Measurements from ENCODE around the gene TARS2.

Gene TARS2

DNA sequence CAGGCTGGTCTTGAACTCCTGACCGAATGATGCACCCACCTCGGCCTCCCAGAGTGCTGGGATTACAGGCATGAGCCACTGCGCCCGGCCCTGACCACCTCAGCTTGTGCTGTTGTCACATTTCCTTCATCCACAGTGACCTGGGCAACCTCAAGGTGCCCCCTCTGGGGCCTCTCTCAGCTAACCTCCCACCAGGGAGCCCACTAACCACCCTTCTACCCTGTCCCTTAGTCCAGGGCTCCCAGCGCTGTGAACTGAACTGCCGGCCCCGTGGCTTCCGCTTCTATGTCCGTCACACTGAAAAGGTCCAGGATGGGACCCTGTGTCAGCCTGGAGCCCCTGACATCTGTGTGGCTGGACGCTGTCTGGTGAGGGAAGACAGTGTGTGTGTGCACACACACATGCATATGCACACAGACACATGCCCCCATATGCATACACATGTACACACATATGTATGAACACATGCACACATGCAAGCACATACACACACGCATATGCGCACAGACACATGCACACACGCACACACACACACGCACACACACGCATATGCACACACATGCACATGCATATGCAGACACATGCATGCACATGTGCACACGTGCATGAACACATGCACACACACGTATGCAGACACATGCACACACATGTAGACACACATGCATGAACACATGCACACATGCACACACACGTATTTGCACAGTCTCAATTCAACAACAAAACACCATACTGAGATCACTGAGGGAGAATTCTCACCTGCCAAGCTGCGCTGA, 68.2 kb downstream of the TARS2 start:
- Histone ChIP-seq H2AFZ (ENCODE audit: low read length) (no peak overlapping the region), H3K4me1 (ENCODE audit: control insufficient read depth in 2 of 2, insufficient read depth in 1 of 2, low read depth in 1 of 2, low read length in 2 of 2) (peaks cover 12 to 18% of the 10 kb centered on the region in 2 donors), H4K8ac (ENCODE audit: low read depth, low read length) (peak overlapping the region; percentile 17), H3K79me1 (ENCODE audit: low read depth, low read length) (peaks cover 5% of the 10 kb centered on the region), H3K4ac (ENCODE audit: low read length) (peak overlapping the region; percentile 81), H3K27ac (replicated peaks; ENCODE audit: low read length) (no peak overlapping the region), H2BK12ac (ENCODE audit: low read length) (no peak overlapping the region), H3K4me3 (ENCODE audit: low read length in 2 of 2) (peak overlapping the region in 1 of 2 donors; percentile 15), H3K23ac (ENCODE audit: low read depth, low read length, poor library complexity) (peak overlapping the region; percentile 90), H3K14ac (ENCODE audit: low read length) (peak overlapping the region; percentile 99), H2BK15ac (ENCODE audit: low read length) (no peak overlapping the region), H2BK5ac (ENCODE audit: low read length) (no peak overlapping the region), H3K36me3 (replicated peaks in 1 of 2; ENCODE audit: control insufficient read depth in 2 of 2, insufficient read depth in 2 of 2, low read length in 2 of 2) (peaks cover 3 to 4% of the 10 kb centered on the region in 2 donors), H2BK120ac (ENCODE audit: low read depth, low read length) (no peak overlapping the region), H2AK5ac (ENCODE audit: low read depth, low read length) (no peak overlapping the region), H3K18ac (ENCODE audit: low read length) (peak overlapping the region; percentile 15), H3K4me2 (ENCODE audit: insufficient read depth, low read length, poor library complexity, severe bottlenecking) (no peak overlapping the region), H3K27me3 (ENCODE audit: control insufficient read depth in 3 of 3, insufficient read depth in 3 of 3, low read depth in 1 of 3, low read length in 3 of 3) (peaks cover 0 to 2% (median 0%) of the 10 kb centered on the region in 3 experiments), H3K9me3 (replicated peaks in 1 of 2; ENCODE audit: control insufficient read depth in 2 of 2, insufficient read depth in 1 of 2, low read depth in 1 of 2, low read length in 2 of 2) (peaks cover 0 to 2% of the 10 kb centered on the region in 2 donors), H4K91ac (ENCODE audit: low read depth, low read length, poor library complexity) (no peak overlapping the region), H3K9ac (ENCODE audit: low read depth, low read length, poor library complexity) (no peak overlapping the region)
- no peak for DNase-seq (ENCODE audit: low spot score)
- no CpG with 5 or more reads among the region's 19 CpGs for WGBS, 2 donors (ENCODE audit: extremely low coverage in 2 of 2, insufficient read length in 2 of 2, insufficient replicate concordance in 1 of 2)

DNA sequence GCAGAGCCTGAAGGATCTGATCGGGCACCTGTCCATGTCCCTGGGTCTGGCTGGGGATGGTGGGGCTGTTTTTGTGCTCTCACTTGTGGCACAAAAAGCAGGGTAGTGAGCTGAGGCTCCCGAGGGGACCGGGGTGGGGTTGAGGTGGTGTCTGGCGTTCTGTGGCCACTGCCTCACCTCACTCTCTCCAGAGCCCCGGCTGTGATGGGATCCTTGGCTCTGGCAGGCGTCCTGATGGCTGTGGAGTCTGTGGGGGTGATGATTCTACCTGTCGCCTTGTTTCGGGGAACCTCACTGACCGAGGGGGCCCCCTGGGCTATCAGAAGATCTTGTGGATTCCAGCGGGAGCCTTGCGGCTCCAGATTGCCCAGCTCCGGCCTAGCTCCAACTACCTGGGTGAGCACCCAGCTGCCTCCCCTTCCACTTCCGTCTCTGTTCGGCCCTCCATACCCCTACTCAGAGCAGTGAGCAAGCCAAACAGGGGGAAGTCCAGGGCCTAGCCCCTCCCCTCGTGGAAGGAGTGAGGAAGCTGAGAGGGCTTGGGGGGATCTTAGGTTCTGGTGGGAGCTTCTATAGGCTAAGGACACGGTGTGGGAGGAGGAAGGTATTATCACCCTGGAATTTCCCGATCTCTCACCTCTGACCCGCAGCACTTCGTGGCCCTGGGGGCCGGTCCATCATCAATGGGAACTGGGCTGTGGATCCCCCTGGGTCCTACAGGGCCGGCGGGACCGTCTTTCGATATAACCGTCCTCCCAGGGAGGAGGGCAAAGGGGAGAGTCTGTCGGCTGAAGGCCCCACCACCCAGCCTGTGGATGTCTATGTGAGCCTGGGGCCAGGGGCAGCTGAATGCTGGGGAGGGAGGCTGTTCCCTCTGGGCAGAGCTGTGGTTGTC, 69.0 kb downstream of the TARS2 start:
- Histone ChIP-seq H2BK15ac (ENCODE audit: low read length) (no peak overlapping the region), H2AK5ac (ENCODE audit: low read depth, low read length) (no peak overlapping the region), H4K91ac (ENCODE audit: low read depth, low read length, poor library complexity) (no peak overlapping the region), H4K8ac (ENCODE audit: low read depth, low read length) (no peak overlapping the region), H2BK12ac (ENCODE audit: low read length) (no peak overlapping the region), H3K4me2 (ENCODE audit: insufficient read depth, low read length, poor library complexity, severe bottlenecking) (no peak overlapping the region), H3K27ac (replicated peaks; ENCODE audit: low read length) (no peak overlapping the region), H3K4me1 (ENCODE audit: control insufficient read depth in 2 of 2, insufficient read depth in 1 of 2, low read depth in 1 of 2, low read length in 2 of 2) (peaks cover 14 to 20% of the 10 kb centered on the region in 2 donors), H3K4me3 (ENCODE audit: low read length in 2 of 2) (peak overlapping the region in 1 of 2 donors; percentile 15), H3K18ac (ENCODE audit: low read length) (peak overlapping the region; percentile 56), H3K9ac (ENCODE audit: low read depth, low read length, poor library complexity) (no peak overlapping the region), H3K23ac (ENCODE audit: low read depth, low read length, poor library complexity) (peak overlapping the region; percentile 90), H2BK5ac (ENCODE audit: low read length) (no peak overlapping the region), H3K79me1 (ENCODE audit: low read depth, low read length) (peaks cover 5% of the 10 kb centered on the region), H3K4ac (ENCODE audit: low read length) (no peak overlapping the region), H3K9me3 (replicated peaks in 1 of 2; ENCODE audit: control insufficient read depth in 2 of 2, insufficient read depth in 1 of 2, low read depth in 1 of 2, low read length in 2 of 2) (peaks cover 0 to 2% of the 10 kb centered on the region in 2 donors), H2AFZ (ENCODE audit: low read length) (no peak overlapping the region), H3K36me3 (replicated peaks in 1 of 2; ENCODE audit: control insufficient read depth in 2 of 2, insufficient read depth in 2 of 2, low read length in 2 of 2) (peaks cover 3 to 4% of the 10 kb centered on the region in 2 donors), H3K14ac (ENCODE audit: low read length) (no peak overlapping the region), H2BK120ac (ENCODE audit: low read depth, low read length) (no peak overlapping the region), H3K27me3 (ENCODE audit: control insufficient read depth in 3 of 3, insufficient read depth in 3 of 3, low read depth in 1 of 3, low read length in 3 of 3) (peaks cover 0 to 2% (median 0%) of the 10 kb centered on the region in 3 experiments)
- no CpG with 5 or more reads among the region's 26 CpGs for WGBS, 2 donors (ENCODE audit: extremely low coverage in 2 of 2, insufficient read length in 2 of 2, insufficient replicate concordance in 1 of 2)
- DNase-seq (ENCODE audit: low spot score), result no peak

DNA sequence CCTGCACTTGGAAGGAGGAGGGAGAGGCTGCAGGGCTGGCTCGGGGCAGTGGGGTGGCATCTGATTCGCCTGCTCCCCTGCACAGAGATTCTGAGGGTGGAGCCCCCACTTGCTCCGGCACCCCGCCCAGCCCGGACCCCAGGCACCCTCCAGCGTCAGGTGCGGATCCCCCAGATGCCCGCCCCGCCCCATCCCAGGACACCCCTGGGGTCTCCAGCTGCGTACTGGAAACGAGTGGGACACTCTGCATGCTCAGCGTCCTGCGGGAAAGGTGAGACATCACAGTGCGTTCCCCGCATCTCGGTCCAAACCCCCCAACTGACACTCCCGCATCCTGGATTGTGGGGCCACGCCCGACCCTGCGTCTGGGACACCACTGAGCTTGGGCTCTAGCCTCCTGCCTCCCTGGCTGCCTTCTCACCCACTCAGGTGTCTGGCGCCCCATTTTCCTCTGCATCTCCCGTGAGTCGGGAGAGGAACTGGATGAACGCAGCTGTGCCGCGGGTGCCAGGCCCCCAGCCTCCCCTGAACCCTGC, 69.9 kb downstream of the TARS2 start:
- Histone ChIP-seq H3K23ac (ENCODE audit: low read depth, low read length, poor library complexity) (peak overlapping the region; percentile 47), H2BK5ac (ENCODE audit: low read length) (peak overlapping the region; percentile 6), H3K27ac (replicated peaks; ENCODE audit: low read length) (no peak overlapping the region), H3K4me2 (ENCODE audit: insufficient read depth, low read length, poor library complexity, severe bottlenecking) (no peak overlapping the region), H3K14ac (ENCODE audit: low read length) (peak overlapping the region; percentile 27), H3K27me3 (ENCODE audit: control insufficient read depth in 3 of 3, insufficient read depth in 3 of 3, low read depth in 1 of 3, low read length in 3 of 3) (no peaks in the 10 kb centered on the region), H3K18ac (ENCODE audit: low read length) (peak overlapping the region; percentile 65), H2AK5ac (ENCODE audit: low read depth, low read length) (peak overlapping the region; percentile 43), H3K4me3 (ENCODE audit: low read length in 2 of 2) (peak overlapping the region in 1 of 2 donors; percentile 17), H2BK120ac (ENCODE audit: low read depth, low read length) (no peak overlapping the region), H3K9me3 (replicated peaks in 1 of 2; ENCODE audit: control insufficient read depth in 2 of 2, insufficient read depth in 1 of 2, low read depth in 1 of 2, low read length in 2 of 2) (peaks cover 0 to 2% of the 10 kb centered on the region in 2 donors), H4K8ac (ENCODE audit: low read depth, low read length) (no peak overlapping the region), H3K79me1 (ENCODE audit: low read depth, low read length) (peaks cover 5% of the 10 kb centered on the region), H3K36me3 (replicated peaks in 1 of 2; ENCODE audit: control insufficient read depth in 2 of 2, insufficient read depth in 2 of 2, low read length in 2 of 2) (peaks cover 3 to 4% of the 10 kb centered on the region in 2 donors), H2AFZ (ENCODE audit: low read length) (no peak overlapping the region), H3K4me1 (ENCODE audit: control insufficient read depth in 2 of 2, insufficient read depth in 1 of 2, low read depth in 1 of 2, low read length in 2 of 2) (peaks cover 13 to 15% of the 10 kb centered on the region in 2 donors), H3K9ac (ENCODE audit: low read depth, low read length, poor library complexity) (no peak overlapping the region), H2BK12ac (ENCODE audit: low read length) (no peak overlapping the region), H3K4ac (ENCODE audit: low read length) (no peak overlapping the region), H2BK15ac (ENCODE audit: low read length) (no peak overlapping the region), H4K91ac (ENCODE audit: low read depth, low read length, poor library complexity) (no peak overlapping the region)
- no CpG with 5 or more reads among the region's 26 CpGs for WGBS, 2 donors (ENCODE audit: extremely low coverage in 2 of 2, insufficient read length in 2 of 2, insufficient replicate concordance in 1 of 2)
- DNase-seq (ENCODE audit: low spot score), result no peak
